Measurements from ENCODE around the gene RPP14. TPM values are rescaled to one million over a fixed set of nuclear protein-coding genes. Genes with fewer than 3 reads are reported as not detected.

RPP14 gene
- polyA plus RNA-seq (2013) = 8.7 and 9.9 TPM in 2 replicates

GRCh38 chr3:58305882-58306711, at the start of gene RPP14, which contains the start of gene HTD2:
Gene RPP14 (plus strand): TSS chr3:58306245. CDS start chr3:58310330, 4,085 bp downstream.
Gene HTD2 (plus strand): TSS chr3:58306520. CDS start chr3:58317614, 11,094 bp downstream.
- H4K12ac ChIP-seq (ENCODE audit: low read depth, low read length) = peak within 1 kb of the TSS; percentile 89
- H2AK5ac ChIP-seq (ENCODE audit: low read length) = no peak within 1 kb of the TSS
- peaks cover 4% of the 10 kb centered on the region for H3K79me1 ChIP-seq (ENCODE audit: low read length)

GRCh38 chr3:58256511-58256910, 49.5 kb upstream of the RPP14 start:
- no peak overlapping the region for H3K27ac ChIP-seq (ENCODE audit: low read depth, low read length)
- DNase-seq = peak in 1 of 2 donors; percentile 5
- H3K79me1 ChIP-seq (ENCODE audit: low read length) = no peaks in the 10 kb centered on the region
- no peaks in the 10 kb centered on the region for H3K79me2 ChIP-seq (ENCODE audit: control insufficient read depth, insufficient read depth, low read length, poor library complexity)
- H3K36me3 ChIP-seq (ENCODE audit: control insufficient read depth in 1 of 2, insufficient read depth in 2 of 2, low read length in 2 of 2) = peaks cover 0 to 4% of the 10 kb centered on the region in 2 experiments
- H3K4me1 ChIP-seq (ENCODE audit: control insufficient read depth in 1 of 2, insufficient read depth in 2 of 2, low read length in 2 of 2) = peaks cover 0 to 4% of the 10 kb centered on the region in 2 experiments
- no peak overlapping the region for H3K14ac ChIP-seq (ENCODE audit: low read length)
- H4K91ac ChIP-seq (ENCODE audit: low read depth, low read length) = no peak overlapping the region
- no peak overlapping the region for H2BK120ac ChIP-seq (ENCODE audit: insufficient read depth, low read length, poor library complexity)
- no peak overlapping the region for H3K18ac ChIP-seq (ENCODE audit: low read length)
- no peak overlapping the region for H3K4me2 ChIP-seq (ENCODE audit: low read length)
- WGBS (ENCODE audit: extremely low coverage, insufficient coverage, insufficient read length) = no CpG with 5 or more reads among the region's 4 CpGs
- H3K9ac ChIP-seq (ENCODE audit: low read length) = no peak overlapping the region
- no peak overlapping the region for H4K8ac ChIP-seq (ENCODE audit: low read depth, low read length)
- H3K9me3 ChIP-seq (ENCODE audit: insufficient read depth, low read depth, low read length) = no peaks in the 10 kb centered on the region
- H2BK5ac ChIP-seq (ENCODE audit: low read depth, low read length, poor library complexity) = no peak overlapping the region
- no peaks in the 10 kb centered on the region for H3K27me3 ChIP-seq (ENCODE audit: insufficient read depth, low read length)
- no peak overlapping the region for H3K4ac ChIP-seq (ENCODE audit: low read depth, low read length)
- H3K23ac ChIP-seq (ENCODE audit: low read length) = no peak overlapping the region
- H4K12ac ChIP-seq (ENCODE audit: low read depth, low read length) = no peak overlapping the region
- H2AFZ ChIP-seq (ENCODE audit: insufficient read depth, low read length, poor library complexity) = no peak overlapping the region
- no peak overlapping the region for H2AK5ac ChIP-seq (ENCODE audit: low read length)
- H3K4me3 ChIP-seq (ENCODE audit: low read depth, low read length) = no peak overlapping the region
- H2BK12ac ChIP-seq (ENCODE audit: low read length) = no peak overlapping the region

More at GRCh38 chr3:58305882-58306711, at the start of gene RPP14, which contains the start of gene HTD2:
- Histone ChIP-seq H2AFZ (ENCODE audit: insufficient read depth, low read length, poor library complexity) (peak within 1 kb of the TSS; percentile 75), H3K27ac (ENCODE audit: low read depth, low read length) (peak within 1 kb of the TSS; percentile 93), H3K4me1 (ENCODE audit: control insufficient read depth in 1 of 2, insufficient read depth in 2 of 2, low read length in 2 of 2) (peaks cover 3 to 6% of the 10 kb centered on the region in 2 experiments), H3K36me3 (ENCODE audit: control insufficient read depth in 1 of 2, insufficient read depth in 2 of 2, low read length in 2 of 2) (peaks cover 9 to 11% of the 10 kb centered on the region in 2 experiments), H4K8ac (ENCODE audit: low read depth, low read length) (peak within 1 kb of the TSS; percentile 91), H2BK120ac (ENCODE audit: insufficient read depth, low read length, poor library complexity) (peak within 1 kb of the TSS; percentile 78), H3K27me3 (ENCODE audit: insufficient read depth, low read length) (no peaks in the 10 kb centered on the region), H3K9ac (ENCODE audit: low read length) (peak within 1 kb of the TSS; percentile 97), H3K4me2 (ENCODE audit: low read length) (peak within 1 kb of the TSS; percentile 82), H3K9me3 (ENCODE audit: insufficient read depth, low read depth, low read length) (no peaks in the 10 kb centered on the region), H3K23ac (ENCODE audit: low read length) (no peak within 1 kb of the TSS), H4K91ac (ENCODE audit: low read depth, low read length) (peak within 1 kb of the TSS; percentile 89), H3K4me3 (ENCODE audit: low read depth, low read length) (peak within 1 kb of the TSS; percentile 92), H3K79me2 (ENCODE audit: control insufficient read depth, insufficient read depth, low read length, poor library complexity) (peaks cover 10% of the 10 kb centered on the region), H2BK5ac (ENCODE audit: low read depth, low read length, poor library complexity) (peak within 1 kb of the TSS; percentile 82), H3K4ac (ENCODE audit: low read depth, low read length) (peak within 1 kb of the TSS; percentile 73), H2BK12ac (ENCODE audit: low read length) (no peak within 1 kb of the TSS), H3K18ac (ENCODE audit: low read length) (peak within 1 kb of the TSS; percentile 73), H3K14ac (ENCODE audit: low read length) (peak within 1 kb of the TSS; percentile 85)
- no CpG with 5 or more reads among the region's 71 CpGs for WGBS (ENCODE audit: extremely low coverage, insufficient coverage, insufficient read length)
- peak; percentile 98 to 100 for DNase-seq

- H3K4ac ChIP-seq (ENCODE audit: low read depth, low read length) = no peak overlapping the region
- no peak overlapping the region for H3K14ac ChIP-seq (ENCODE audit: low read length)
- DNase-seq = no peak
- H4K91ac ChIP-seq (ENCODE audit: low read depth, low read length) = no peak overlapping the region
- no peak overlapping the region for H2AK5ac ChIP-seq (ENCODE audit: low read length)
- no peak overlapping the region for H2BK120ac ChIP-seq (ENCODE audit: insufficient read depth, low read length, poor library complexity)
- no peaks in the 10 kb centered on the region for H3K79me2 ChIP-seq (ENCODE audit: control insufficient read depth, insufficient read depth, low read length, poor library complexity)
- H3K27me3 ChIP-seq (ENCODE audit: insufficient read depth, low read length) = no peaks in the 10 kb centered on the region
- H3K4me2 ChIP-seq (ENCODE audit: low read length) = no peak overlapping the region
- H3K4me3 ChIP-seq (ENCODE audit: low read depth, low read length) = no peak overlapping the region
- H2AFZ ChIP-seq (ENCODE audit: insufficient read depth, low read length, poor library complexity) = no peak overlapping the region
- H4K8ac ChIP-seq (ENCODE audit: low read depth, low read length) = no peak overlapping the region
- H3K9ac ChIP-seq (ENCODE audit: low read length) = no peak overlapping the region
- no peaks in the 10 kb centered on the region for H3K9me3 ChIP-seq (ENCODE audit: insufficient read depth, low read depth, low read length)
- H4K12ac ChIP-seq (ENCODE audit: low read depth, low read length) = no peak overlapping the region
- H3K4me1 ChIP-seq (ENCODE audit: control insufficient read depth in 1 of 2, insufficient read depth in 2 of 2, low read length in 2 of 2) = peaks cover 0 to 4% of the 10 kb centered on the region in 2 experiments
- H3K27ac ChIP-seq (ENCODE audit: low read depth, low read length) = no peak overlapping the region
- no CpG with 5 or more reads among the region's 10 CpGs for WGBS (ENCODE audit: extremely low coverage, insufficient coverage, insufficient read length)
- no peak overlapping the region for H2BK12ac ChIP-seq (ENCODE audit: low read length)
- H3K79me1 ChIP-seq (ENCODE audit: low read length) = no peaks in the 10 kb centered on the region
- H3K23ac ChIP-seq (ENCODE audit: low read length) = no peak overlapping the region
- H2BK5ac ChIP-seq (ENCODE audit: low read depth, low read length, poor library complexity) = no peak overlapping the region
- H3K18ac ChIP-seq (ENCODE audit: low read length) = no peak overlapping the region
- H3K36me3 ChIP-seq (ENCODE audit: control insufficient read depth in 1 of 2, insufficient read depth in 2 of 2, low read length in 2 of 2) = peaks cover 0 to 4% of the 10 kb centered on the region in 2 experiments
These were observed 47.5 kb upstream of the RPP14 start for GRCh38 chr3:58258392-58259055.

- Histone ChIP-seq H4K8ac (ENCODE audit: low read depth, low read length) (no peak overlapping the region), H3K4ac (ENCODE audit: low read depth, low read length) (no peak overlapping the region), H3K18ac (ENCODE audit: low read length) (no peak overlapping the region), H3K79me2 (ENCODE audit: control insufficient read depth, insufficient read depth, low read length, poor library complexity) (no peaks in the 10 kb centered on the region), H3K4me1 (ENCODE audit: control insufficient read depth in 1 of 2, insufficient read depth in 2 of 2, low read length in 2 of 2) (peaks cover 0 to 4% of the 10 kb centered on the region in 2 experiments), H2BK5ac (ENCODE audit: low read depth, low read length, poor library complexity) (no peak overlapping the region), H3K4me3 (ENCODE audit: low read depth, low read length) (no peak overlapping the region), H2BK120ac (ENCODE audit: insufficient read depth, low read length, poor library complexity) (no peak overlapping the region), H2AFZ (ENCODE audit: insufficient read depth, low read length, poor library complexity) (no peak overlapping the region), H3K27me3 (ENCODE audit: insufficient read depth, low read length) (no peaks in the 10 kb centered on the region), H3K9ac (ENCODE audit: low read length) (no peak overlapping the region), H2BK12ac (ENCODE audit: low read length) (no peak overlapping the region), H3K23ac (ENCODE audit: low read length) (no peak overlapping the region), H3K9me3 (ENCODE audit: insufficient read depth, low read depth, low read length) (no peaks in the 10 kb centered on the region), H3K27ac (ENCODE audit: low read depth, low read length) (no peak overlapping the region), H3K4me2 (ENCODE audit: low read length) (no peak overlapping the region), H3K14ac (ENCODE audit: low read length) (no peak overlapping the region), H3K36me3 (ENCODE audit: control insufficient read depth in 1 of 2, insufficient read depth in 2 of 2, low read length in 2 of 2) (peaks cover 0 to 4% of the 10 kb centered on the region in 2 experiments), H4K91ac (ENCODE audit: low read depth, low read length) (no peak overlapping the region), H4K12ac (ENCODE audit: low read depth, low read length) (no peak overlapping the region), H2AK5ac (ENCODE audit: low read length) (no peak overlapping the region), H3K79me1 (ENCODE audit: low read length) (no peaks in the 10 kb centered on the region)
- no CpG with 5 or more reads among the region's 6 CpGs for WGBS (ENCODE audit: extremely low coverage, insufficient coverage, insufficient read length)
- peak in 1 of 2 donors; percentile 6 for DNase-seq
These were observed 45.7 kb upstream of the RPP14 start for GRCh38 chr3:58260261-58260731.
